ENCODE measurements around the gene SYNM.

GRCh38 chr15:99145778-99146177 is 40.9 kb downstream of the SYNM start:
- TF ChIP-seq CTCF (IDR thresholded peaks at IDR 0.05) (no peak), EZH2 (IDR thresholded peaks at IDR 0.05; ENCODE audit: borderline replicate concordance, insufficient read depth, low read depth, low read length, poor library complexity, severe bottlenecking) (no peak)
